HG03520 (cell line): Measurements from ENCODE around the gene PRC1.
"Not testable (repeated sequence)": the region's sequence is repeated elsewhere in the genome, so short reads cannot be mapped to it uniquely, and the experiment has no call there.

Experiments
- ATAC-seq: cut with Tn5 transposase; IDR thresholded peaks from one replicate; pipeline ENCODE4 v1.9.1; 2021; ENCODE audit warnings: mild to moderate bottlenecking, moderate library complexity; ENCODE audit not compliant: unreplicated experiment

Gene PRC1, protein sequence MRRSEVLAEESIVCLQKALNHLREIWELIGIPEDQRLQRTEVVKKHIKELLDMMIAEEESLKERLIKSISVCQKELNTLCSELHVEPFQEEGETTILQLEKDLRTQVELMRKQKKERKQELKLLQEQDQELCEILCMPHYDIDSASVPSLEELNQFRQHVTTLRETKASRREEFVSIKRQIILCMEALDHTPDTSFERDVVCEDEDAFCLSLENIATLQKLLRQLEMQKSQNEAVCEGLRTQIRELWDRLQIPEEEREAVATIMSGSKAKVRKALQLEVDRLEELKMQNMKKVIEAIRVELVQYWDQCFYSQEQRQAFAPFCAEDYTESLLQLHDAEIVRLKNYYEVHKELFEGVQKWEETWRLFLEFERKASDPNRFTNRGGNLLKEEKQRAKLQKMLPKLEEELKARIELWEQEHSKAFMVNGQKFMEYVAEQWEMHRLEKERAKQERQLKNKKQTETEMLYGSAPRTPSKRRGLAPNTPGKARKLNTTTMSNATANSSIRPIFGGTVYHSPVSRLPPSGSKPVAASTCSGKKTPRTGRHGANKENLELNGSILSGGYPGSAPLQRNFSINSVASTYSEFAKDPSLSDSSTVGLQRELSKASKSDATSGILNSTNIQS

DNA sequence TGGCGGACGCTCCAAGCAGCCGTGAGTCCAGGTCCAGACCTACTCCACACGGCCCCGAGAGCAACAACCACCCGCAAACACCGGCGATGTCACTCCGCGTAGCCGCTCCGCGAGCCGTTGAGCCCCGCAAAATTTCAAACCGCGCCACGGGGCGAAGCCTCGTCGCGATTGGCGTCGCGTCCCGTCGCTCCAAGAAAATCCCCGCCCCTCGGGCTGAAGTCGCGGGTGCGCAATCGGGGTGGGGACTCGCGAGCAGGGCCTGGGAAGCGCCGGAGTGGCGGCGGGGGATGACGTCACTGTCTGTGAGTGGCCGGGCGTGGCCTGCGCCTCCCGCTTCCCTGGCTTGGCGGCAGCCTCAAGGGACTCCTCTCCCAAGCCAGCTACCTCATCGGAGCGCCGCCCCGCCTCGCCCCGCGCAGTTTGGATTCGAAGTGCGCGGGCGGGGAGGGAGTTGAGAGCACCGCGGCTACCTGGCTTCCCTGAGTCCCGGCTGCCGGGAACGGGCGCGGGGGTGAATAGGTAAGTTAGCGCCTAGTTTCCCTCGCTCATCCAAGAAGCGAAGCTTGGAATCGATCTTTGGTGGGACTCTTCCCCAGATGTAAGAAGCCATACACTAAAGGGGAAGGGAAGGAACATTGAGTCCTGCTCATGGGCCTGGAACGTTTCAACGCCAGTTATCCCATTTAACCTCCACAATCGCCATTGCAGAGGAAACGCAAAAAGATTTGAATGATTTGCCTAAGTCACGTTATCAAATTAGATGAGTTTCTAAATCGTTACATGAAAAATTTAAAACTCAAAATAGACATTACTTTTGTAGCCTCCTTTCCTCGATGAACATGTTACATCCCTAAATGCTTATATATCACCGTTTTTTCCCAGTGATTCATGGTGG lies at the start of gene PRC1:
PRC1 (minus strand) TSS at position 119 of the 895 bp plus-strand sequence; CDS start at position 1, 118 bp downstream.
- ATAC-seq: peak; percentile 91

DNA sequence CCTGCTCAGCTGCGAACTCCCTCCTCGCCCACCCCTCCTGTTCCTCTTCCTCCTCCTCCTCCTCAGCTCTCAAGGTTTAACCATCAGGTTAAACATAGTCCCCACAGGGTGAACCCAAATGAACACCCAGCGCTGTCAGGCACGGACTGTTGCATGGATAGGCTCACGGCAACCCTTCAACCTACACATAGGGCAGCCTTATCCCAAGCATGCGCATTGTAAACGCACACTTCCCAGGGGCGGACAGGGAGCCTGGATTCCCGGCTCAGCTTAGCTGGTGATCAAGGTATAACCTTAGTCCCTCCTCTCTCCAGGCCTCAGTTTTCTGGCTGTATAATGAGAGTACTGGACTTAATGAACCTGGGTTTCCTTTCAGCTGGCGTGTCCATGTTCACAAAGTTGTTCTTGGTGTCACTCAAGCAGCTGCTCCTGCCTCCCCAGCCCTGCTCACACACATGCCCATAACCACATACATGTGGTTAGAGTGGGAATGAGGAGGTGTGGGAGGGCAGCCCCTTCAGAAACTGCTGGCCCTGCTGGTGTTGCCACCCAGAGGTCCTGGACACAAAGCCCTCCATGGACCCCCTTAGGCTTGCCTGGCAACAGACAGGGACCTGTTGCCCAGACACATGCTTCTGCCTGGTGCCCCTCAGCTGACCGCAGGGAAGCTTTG lies 49.0 kb upstream of the PRC1 start:
- no peak for ATAC-seq

DNA sequence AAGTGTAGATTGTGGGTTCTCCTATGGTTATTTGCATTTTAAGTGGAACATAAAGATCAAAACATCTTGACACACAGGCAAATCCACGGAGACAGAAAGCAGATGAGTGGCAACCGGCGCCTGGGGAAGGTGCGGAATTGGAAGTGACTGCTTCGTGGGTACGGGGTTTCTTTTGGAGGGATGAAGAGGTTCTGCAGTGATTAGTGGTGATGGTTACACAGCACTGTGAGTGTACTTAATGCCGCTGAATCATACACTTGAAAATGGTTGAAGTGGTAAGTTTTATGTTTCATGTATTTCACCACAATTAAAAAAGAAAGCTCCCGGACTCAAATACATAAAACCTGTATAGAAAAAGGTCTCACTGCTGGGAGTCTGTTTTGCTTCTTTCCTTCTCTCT lies 46.5 kb upstream of the PRC1 start:
- no peak for ATAC-seq

DNA sequence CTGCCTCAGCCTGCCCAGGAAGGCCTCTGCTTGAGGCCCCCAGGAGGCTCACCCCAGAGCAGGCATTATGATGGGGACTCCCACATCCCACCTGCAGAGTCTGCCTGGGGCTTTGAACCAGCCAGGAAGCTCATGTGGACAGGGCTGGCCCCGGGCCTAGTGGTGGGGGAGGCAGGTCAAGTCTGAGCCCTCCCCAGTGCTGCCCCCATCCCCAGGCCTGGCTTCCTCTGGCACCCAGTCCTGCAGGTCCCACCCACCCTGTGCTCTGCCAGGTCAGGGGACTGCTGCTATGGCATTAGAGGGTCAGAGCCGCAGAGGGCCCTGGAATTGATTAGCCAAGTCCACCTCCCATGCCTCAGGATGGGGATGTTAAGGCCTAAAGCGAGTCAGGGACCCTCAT lies 45.7 kb upstream of the PRC1 start:
- no peak for ATAC-seq

DNA sequence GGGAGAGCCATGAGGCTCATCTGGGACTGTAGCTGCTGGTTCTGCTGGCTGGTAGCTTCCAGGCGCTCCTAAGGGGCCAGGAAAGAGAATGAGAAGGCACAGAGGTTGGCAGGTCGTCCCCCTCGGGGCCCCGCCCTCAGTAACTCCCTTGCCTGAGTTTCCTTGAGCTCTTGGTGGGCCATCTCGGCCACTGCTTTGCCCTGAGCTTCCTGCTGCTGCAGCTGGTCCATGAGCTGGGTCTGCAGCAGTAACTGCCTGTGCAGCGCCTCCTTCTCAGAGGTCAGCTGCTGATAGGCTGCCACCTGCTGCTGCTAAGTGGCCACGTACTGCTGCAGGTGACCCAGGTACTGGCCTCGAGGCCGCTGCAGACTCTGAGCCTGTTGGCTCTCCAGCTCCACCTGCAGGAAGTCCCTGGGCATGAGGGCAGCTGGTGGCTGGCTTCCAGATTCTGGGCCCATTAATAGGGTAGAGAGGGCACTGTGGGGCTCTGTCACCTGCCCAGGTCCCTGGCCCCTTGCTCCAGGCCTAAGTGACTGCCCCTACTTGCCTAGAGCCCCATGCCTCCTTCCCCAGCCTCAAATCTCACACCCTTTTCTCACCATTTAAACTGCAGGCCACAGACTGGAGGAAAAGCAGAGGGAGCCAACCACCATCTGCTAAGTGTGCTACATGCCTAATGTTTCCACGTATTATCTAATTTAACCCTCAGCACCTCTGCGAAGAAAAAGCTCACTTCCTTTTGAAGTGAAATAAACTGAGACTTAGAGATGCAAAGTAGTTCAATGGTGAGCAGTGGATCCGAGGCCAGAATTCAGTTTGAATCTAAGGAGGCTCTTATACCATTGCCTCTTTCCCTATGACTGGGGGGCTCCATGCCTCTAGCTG lies 38.8 kb upstream of the PRC1 start:
- no peak for ATAC-seq

DNA sequence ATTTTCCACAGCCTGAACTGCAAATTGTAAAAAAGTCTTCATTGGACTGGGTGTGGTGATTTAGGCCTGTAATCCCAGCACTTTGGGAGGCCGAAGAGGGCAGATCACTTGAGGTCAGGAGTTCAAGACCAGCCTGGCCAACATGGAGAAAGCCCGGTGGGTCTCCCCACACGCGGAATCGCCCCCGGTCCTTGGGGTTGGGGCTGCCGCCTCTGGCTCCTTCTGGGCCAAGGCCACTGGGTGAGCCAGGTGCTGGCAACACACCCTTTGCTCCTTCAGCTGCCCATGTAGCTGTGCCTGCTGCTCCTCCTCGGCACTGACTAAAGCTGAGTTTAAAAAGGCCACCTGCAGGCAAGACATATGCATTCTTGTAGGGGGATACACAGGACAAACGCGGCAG lies 37.5 kb upstream of the PRC1 start:
- ATAC-seq: no peak

DNA sequence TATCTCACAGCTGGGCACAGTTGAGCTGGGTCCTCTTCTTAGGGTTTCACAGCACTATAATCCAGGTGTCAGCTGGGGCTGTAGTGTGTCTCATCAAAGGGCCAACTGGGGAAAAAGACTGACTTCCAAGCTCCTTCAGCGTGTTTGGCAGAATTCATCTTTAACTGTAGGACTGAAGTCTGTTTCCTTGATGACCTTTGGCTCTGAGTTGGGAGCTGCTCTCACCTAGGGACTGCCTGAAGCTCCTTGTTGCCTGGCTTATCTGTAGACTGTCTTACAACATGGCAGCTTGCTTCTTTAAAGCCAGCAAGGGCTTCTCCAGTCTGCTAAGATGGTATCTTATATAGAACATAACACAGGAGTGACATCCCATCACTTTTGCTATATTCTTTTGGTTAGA lies 33.3 kb upstream of the PRC1 start:
- no peak for ATAC-seq

DNA sequence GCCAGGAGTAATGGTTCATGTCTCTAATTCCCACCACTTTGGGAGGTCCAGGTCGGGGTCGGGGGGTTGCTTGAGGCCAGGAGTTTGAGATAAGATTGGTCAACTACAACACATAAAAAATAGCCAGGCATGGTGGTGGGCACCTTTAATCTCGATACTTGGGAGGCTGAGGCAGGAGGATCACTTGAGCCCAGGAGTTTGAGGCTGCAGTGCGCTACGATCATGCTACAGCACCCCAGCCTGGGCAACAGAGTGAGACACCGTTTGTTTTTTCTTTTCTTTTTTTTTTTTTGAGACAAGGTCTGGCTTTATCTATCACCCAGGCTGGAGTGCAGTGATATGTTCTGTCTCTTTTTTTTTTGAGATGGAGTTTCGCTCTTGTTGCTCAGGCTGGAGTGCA lies 29.4 kb upstream of the PRC1 start:
- no peak for ATAC-seq

DNA sequence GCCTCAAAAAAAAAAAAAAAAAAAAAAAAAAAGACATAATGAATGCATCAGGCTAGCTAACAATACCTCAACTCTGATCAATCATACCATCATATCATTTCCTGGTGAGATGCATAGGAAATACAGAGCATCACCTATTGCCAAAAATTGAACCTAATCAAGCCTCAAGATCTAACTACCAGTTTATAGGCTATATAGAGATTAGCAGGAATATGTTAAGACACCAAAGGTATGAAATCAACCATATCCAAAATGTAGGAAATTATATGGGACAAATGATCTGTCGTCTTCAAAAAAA lies 28.4 kb upstream of the PRC1 start:
- no peak for ATAC-seq

DNA sequence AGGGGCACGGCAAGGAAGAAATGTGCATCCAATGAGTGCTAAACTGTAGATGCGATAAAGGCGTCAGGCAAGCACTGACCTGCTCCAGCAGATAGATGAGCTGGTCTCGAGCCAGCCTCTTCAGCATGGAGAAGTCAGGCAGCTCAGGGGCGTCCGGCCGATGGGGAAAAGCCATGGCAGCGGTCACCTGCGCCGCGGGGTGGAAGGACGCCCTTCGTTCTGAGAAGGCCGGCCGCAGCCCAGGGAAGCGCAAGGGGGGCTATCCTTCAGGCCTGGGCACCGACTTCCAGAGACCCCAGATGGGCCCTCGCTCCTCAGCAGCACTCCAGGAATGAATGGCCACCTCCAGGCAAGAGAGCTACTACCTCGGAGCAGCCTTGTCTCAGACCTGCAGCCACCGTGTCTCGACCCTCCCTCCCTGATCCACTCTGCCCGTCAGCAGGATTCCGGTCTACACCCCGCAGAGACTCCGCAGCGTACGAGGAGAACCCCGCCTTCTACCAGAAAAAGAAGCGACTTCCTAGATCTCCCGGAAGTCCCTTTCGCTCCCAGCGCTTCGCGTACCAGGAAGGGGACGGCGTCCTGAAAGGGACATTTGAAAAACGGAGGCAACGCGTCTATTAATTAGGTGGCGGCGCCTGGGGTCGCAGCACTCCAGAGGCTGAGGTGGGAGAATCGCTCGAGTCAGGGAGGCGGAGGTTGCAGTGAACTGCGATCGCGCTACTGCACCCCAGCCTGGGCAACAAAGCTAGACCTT lies 27.9 kb upstream of the PRC1 start, which contains the start of gene VPS33B:
VPS33B (minus strand) TSS at position 520 of the 757 bp plus-strand sequence; CDS start at position 175, 345 bp downstream.
- ATAC-seq: peak; percentile 48

DNA sequence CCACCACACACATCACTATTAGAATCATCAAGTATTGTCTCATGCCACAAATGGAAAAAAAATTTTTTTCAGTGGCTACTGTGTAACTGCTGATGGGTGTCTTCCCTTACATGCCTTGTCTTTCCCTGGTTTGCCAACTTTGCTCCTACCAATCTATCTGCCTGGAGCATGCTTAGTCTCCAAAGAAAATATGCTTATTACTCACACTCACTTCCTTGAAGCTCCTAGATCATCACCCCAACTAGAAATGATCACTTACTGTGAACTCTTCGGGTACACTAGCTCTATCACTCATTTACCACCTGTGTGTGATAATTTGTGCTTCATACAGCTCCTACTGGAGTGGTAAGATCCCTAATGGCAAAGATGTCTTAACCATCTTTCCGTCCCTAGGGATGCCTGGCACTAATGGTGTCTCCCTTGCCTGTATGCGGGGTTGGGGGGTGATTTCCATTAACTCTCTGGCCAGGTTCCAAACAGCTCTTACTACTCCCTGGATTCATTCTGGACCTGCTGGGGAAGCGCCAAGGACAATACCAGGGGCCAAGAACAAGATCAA lies 27.3 kb upstream of the PRC1 start:
- peak; percentile 8 for ATAC-seq

DNA sequence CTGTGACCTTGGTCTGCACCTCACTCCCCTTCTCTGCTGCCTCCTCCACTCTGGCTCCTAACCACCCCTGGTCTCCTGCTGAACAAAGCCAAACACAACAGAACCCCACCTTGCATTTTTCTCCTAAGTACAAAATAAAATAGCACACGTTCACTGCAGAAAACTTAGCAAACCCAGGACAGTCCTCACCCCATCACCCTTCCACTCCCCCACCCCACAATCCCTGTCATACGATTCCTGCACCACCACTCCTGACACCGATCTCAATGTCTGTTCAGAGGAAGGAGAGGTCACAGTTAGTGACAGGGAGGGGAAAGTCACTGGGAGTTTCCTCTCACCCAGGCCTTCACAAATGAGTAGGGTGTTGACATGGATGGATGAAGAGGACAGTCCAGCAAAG lies 23.8 kb upstream of the PRC1 start:
- ATAC-seq: no peak

DNA sequence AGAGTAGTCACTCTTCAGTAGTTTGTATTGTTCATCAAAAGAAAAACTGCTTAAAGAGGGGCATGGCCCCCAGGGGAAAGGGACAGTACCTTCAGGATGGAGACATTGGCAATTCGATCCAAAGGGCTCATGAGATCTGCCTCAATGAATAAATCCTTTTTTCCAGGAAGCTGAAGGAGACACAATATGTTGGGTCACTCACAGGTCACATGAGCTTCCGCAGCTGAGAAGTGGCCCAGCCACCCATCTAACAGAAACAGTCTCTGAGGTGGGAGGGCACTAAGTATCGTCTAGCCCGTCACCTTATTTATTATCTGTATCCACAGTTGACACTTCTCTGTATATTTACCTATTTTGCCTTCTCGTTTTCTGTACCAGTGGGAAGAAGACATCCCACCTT lies 23.4 kb upstream of the PRC1 start:
- ATAC-seq: no peak

DNA sequence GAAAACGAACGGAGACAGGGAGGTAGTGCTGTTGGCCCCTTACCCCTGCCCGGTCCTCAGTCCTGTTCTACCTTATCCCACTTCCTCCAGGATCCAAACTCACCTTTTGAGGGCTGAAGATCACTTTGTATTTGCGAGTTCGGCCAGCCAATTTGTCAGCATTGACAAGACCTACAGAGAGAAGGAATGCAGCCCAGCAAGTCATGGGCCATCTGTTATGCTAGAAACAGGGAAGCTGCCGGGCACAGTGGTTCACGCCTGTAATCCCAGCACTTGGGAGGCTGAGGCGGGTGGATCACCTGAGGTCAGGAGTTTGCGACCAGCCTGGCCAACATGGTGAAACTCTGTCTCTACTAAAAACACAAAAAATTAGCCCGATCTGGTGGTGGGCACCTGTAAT lies 19.4 kb upstream of the PRC1 start:
- not testable (repeated sequence) for ATAC-seq

DNA sequence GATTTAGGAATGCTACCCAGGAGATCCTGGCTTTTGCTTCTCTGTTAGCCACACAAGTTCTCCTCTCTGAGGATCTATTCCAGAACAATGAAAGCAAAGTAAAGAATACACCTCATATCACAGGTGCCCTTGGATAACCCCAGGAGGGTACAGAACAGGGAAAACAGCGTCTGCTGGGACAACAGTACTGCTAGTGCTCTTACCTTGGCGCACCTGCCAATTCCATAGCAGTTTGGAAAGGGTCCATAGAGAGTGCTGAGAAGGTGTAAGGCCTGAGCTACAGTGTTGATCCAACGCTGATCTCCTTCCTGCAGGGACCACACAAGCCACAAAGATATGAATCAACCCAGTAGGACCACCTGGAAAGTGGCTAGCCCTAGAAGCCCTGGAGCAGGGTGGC lies 12.9 kb upstream of the PRC1 start:
- ATAC-seq: no peak

DNA sequence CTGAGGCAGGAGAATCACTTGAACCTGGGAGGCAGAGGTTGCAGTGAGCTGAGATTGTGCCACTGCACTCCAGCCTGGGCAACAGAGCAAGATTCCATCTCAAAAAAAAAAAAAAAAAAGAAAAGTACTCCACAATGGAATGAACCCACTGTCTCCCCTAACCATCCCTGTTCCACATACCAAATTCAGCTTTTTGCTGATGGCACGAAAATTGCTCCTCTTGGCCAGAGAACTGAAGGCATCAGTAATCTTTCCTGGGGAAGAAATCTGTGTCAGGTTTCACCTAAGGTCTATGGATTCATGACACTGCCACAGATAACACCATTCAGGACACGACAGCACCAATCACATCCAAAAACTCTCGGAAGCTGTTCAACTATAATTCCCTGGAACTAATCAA lies 6.9 kb upstream of the PRC1 start:
- ATAC-seq: no peak

DNA sequence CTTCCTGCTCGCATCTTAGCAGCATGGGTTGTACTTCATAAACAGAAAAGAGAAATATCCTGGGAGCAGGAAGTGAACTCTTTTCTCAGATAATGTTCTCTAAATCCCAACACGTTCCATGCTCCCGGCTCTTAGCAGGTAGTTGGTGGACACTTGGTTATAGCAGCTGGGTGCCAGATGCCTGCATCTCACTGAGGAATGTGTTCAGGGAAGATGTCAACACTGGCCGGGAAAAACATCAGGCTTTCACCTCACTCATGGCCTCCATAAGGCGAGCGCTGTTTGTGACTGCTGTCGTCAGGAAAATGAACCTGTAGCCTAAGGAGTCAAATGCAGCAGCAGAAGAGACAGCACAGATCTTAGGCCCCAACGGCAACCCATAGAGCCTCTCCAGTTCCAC lies 4.4 kb upstream of the PRC1 start:
- ATAC-seq: no peak

DNA sequence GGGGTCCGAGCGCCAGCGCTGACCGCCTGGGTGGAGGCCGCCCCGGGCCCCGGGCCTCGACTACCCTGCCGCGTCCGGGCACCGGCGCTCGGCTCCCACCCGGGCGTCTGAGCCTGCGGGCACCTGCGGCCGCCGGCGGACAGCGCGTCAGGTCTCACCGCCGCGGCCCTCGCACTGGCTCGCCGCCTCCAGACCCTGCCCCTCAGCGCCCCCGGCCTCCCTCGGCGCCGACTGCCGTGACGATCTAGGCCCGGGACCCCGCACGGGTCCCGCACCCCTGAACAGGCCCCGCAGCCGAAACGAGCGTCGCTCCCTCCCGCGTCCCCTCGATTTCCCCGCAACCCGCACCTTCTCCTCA lies 297 bp downstream of the PRC1 start:
- ATAC-seq: peak; percentile 2

DNA sequence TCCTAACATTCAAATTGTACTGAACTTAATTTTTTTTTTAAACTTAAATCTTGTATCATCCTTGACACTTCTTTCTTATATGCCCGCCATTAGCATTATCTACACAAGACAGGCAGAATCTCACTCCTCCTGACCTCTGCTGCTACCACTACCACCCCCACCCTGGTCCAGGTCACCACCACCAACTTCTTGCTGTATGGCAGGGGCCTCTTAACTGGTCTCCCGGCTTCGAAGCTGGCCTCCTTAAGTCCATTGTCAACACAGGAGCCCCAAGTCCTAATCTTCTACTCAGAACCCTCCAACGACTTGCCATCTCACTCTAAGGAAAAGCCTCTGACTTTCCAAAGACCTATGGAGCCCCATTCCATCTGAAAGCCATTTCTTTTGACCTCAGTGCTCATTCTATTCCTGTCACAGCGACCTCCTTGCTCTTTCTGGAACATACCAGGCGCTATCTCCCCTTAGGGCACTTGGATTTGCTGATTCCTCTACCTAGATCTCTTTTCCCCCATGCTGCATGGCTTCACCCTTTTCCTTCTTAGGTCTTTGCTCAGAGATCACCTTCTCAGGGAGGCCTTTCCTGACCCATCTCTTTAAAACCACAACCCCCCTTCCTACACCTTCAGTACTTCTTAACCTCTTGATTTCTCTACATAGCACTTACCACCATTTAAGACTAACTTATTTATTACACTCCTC lies 2.6 kb downstream of the PRC1 start:
- no peak for ATAC-seq
